Measurements from ENCODE around the gene FAM47E. TPM values are rescaled to one million over a fixed set of nuclear protein-coding genes. Genes with fewer than 3 reads are reported as not detected.

Gene FAM47E
- polyA plus RNA-seq, 3 donors from 2014 or later: not detected

DNA sequence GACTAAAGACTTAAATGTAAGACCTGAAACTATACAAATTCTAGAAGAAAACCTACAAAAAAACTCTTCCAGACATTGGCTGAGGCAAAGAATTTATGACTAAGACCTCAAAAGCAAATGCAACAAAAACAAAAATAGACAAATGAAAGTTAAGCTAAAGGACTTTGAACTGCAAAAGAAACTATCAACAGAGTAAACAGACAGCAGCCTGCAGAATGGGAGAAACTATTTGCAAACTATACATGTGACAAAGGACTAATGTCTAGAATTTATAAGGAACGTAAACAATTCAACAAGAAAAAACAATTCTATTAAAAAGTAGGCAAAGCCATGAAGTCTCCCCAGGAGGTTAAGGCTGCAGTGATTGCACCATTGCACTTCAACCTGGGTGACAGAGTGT is 9.1 kb downstream of the FAM47E start:
- Mint-ChIP-seq H3K4me1 (no peaks in the 10 kb centered on the region), H3K27ac (no peak overlapping the region), H3K4me3 (no peak overlapping the region), H3K27me3 (ENCODE audit: low read depth in 3 of 3) (peaks cover 2 to 13% (median 8%) of the 10 kb centered on the region in 3 donors), H3K36me3 (no peaks in the 10 kb centered on the region), H3K9me3 (no peaks in the 10 kb centered on the region)
- DNase-seq: no peak

DNA sequence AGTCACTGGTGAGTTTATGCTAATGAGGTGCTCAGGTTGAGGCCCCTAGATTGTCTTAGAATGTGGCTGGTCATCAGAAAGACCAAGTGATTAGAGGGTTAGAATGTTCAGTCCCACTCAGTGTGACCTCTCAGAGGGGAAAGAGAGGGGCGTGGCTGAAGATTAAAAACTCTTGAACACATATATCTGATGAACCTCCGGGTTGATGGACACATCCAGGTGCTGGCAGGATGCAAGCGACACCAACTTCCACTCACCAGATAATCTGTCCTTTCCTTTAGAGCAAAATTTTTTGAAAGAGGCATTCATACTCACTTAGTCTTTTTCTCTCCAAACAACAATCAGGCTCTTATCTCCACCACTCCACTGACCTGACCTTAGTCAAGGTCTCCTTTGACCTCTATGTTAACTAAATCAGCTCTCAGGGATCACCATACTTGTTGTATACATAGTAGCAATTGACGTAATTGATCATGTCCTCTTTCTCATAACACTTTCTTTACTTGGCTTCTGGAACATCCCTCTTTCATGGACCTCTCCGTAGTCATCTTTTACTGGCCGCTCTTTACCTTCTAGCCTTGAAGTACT is 14.2 kb downstream of the FAM47E start:
- Mint-ChIP-seq H3K4me1 (no peaks in the 10 kb centered on the region), H3K27ac (no peak overlapping the region), H3K4me3 (no peak overlapping the region), H3K36me3 (peaks cover 0 to 2% (median 0%) of the 10 kb centered on the region in 3 donors), H3K9me3 (no peaks in the 10 kb centered on the region), H3K27me3 (ENCODE audit: low read depth in 3 of 3) (peaks cover 0 to 8% (median 6%) of the 10 kb centered on the region in 3 donors)
- no peak for DNase-seq

DNA sequence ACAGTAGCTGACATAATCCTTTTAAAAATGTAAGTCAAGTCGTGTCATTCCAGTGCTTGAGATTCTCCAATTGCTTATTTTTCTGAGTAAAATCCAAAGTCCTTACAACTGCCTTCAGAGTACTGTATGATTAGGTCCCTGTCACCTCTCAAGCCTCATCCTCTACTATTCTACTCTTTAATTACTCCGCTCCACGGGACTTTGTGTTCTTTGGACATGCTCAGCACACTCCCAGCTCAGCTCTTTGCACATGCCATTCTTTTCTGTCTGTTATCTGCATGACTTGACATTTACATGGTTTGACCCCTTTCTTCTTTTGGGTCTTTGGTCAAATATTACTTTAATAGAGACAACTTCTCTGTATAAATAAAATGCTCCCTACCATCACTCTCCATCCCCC is 15.1 kb downstream of the FAM47E start:
- no peaks in the 10 kb centered on the region for H3K4me1 Mint-ChIP-seq
- H3K9me3 Mint-ChIP-seq: no peaks in the 10 kb centered on the region
- peaks cover 0 to 11% (median 6%) of the 10 kb centered on the region in 3 donors for H3K27me3 Mint-ChIP-seq (ENCODE audit: low read depth in 3 of 3)
- DNase-seq: no peak
- peaks cover 0 to 4% (median 0%) of the 10 kb centered on the region in 3 donors for H3K36me3 Mint-ChIP-seq
- no peak overlapping the region for H3K4me3 Mint-ChIP-seq
- no peak overlapping the region for H3K27ac Mint-ChIP-seq

DNA sequence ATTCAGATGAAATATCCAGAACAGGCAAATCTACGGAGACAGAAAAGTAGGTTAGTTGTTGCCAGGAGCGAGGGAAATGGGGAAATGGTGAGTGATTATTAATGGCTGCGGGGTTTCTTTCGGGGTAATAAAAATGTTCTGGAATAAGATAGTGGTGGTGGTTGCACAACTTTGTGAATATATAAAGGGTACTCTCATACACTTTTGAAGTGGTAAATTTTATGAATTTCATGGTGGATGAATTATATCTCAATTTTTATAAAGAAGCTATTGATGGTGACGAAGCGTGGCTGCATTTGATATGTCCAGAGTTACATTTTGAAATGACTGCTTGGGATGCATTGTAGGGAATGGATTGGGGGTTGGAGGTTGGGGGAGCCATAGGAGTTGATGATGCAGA is 16.3 kb downstream of the FAM47E start:
- Mint-ChIP-seq H3K9me3 (no peaks in the 10 kb centered on the region), H3K4me3 (no peak overlapping the region), H3K27ac (no peak overlapping the region), H3K4me1 (no peaks in the 10 kb centered on the region), H3K27me3 (ENCODE audit: low read depth in 3 of 3) (peaks cover 0 to 11% (median 6%) of the 10 kb centered on the region in 3 donors), H3K36me3 (peaks cover 0 to 4% (median 0%) of the 10 kb centered on the region in 3 donors)
- no peak for DNase-seq

DNA sequence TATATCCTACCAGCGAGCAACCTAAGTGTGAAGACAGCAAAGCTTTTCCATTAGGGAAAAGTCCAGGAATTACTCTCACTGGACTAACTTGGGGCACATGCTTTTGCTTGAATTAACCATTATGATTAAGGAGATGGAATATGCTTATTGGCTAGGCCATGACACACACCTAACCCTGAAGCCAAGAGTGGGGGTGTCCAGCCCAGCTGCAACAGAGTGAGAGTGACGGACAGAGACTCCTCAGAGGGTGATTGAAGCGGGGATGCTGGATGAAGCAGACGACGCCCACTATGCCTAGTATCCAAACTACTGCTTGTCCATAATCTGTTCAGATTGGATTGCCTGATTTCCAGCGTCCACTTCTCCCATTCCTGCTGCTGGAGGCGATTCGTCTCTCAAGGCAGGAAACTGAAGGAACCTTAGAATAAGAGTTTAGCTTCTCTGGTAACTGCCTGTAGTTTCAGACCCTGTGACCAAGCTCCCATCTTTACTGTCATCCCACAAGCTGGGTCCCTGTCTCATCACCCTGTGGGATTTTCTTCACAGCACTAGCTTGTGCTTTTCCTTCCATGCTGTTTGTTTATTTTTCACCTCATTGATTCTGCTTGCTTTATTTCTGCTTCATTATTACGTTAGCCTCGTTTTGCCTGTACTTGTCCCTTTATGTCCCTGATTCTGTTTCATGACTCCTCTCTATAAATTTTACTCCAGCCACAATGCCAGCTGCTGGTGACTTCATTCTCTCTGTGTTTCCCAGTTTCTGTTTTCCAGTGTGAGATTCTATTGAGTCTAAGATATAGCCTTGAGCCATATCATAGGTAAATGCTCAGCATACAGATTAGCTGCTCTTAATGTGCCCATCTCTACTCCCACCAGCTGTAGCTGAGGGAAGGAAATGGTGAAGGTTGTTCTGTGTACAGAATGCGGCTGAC is 19.0 kb downstream of the FAM47E start:
- no peak overlapping the region for H3K27ac Mint-ChIP-seq
- peaks cover 0 to 11% (median 3%) of the 10 kb centered on the region in 3 donors for H3K27me3 Mint-ChIP-seq (ENCODE audit: low read depth in 3 of 3)
- no peak for DNase-seq
- no peaks in the 10 kb centered on the region for H3K9me3 Mint-ChIP-seq
- H3K4me1 Mint-ChIP-seq: no peaks in the 10 kb centered on the region
- H3K4me3 Mint-ChIP-seq: no peak overlapping the region
- peaks cover 0 to 4% (median 0%) of the 10 kb centered on the region in 3 donors for H3K36me3 Mint-ChIP-seq

DNA sequence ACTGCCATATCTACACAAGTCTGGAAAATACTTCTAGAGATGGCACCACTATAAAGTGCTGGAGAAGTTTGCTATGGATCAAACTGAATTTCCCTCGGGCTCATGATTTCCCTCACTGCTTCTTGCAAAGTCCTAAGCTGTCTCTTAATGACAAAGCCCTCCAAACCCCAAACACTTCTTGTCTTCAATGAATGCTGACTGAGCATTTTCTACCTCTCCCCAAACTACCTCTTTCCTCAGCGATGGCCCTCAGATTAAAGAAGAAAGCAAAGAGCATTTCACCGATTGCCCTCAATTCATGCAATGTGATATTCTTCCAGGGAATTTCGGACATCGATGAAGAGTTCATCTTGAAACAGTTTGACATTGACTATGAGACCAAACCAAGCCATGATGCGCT is 19.7 kb downstream of the FAM47E start:
- Mint-ChIP-seq H3K4me3 (no peak overlapping the region), H3K27me3 (ENCODE audit: low read depth in 3 of 3) (peaks cover 0 to 13% (median 10%) of the 10 kb centered on the region in 3 donors), H3K4me1 (peaks cover 5 to 6% of the 10 kb centered on the region in 2 donors), H3K36me3 (peaks cover 0 to 4% (median 0%) of the 10 kb centered on the region in 3 donors), H3K27ac (no peak overlapping the region), H3K9me3 (no peaks in the 10 kb centered on the region)
- DNase-seq: no peak

DNA sequence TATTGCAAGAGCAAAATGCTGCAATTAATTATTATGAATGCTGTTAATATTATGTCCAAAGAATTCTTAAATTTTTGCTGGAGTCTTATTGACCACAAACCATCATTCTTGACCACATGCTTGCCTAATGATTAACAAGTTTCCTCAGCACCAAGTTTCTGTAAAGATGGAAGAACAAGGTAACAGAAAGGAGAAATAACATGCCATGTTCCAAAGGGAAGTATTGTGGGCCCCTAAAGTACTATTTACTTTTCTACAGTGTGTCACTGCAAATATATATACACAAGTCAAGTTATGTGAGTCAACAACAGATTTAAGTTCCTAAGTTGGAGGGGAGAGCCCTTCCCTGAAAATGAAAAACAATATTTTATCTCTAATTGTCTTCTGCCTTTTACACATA is 20.6 kb downstream of the FAM47E start:
- Mint-ChIP-seq H3K4me1 (peaks cover 12 to 15% of the 10 kb centered on the region in 2 donors), H3K4me3 (no peak overlapping the region), H3K27ac (no peak overlapping the region), H3K27me3 (ENCODE audit: low read depth in 3 of 3) (peaks cover 0 to 19% (median 16%) of the 10 kb centered on the region in 3 donors), H3K36me3 (peaks cover 0 to 4% (median 0%) of the 10 kb centered on the region in 3 donors), H3K9me3 (no peaks in the 10 kb centered on the region)
- no peak for DNase-seq

DNA sequence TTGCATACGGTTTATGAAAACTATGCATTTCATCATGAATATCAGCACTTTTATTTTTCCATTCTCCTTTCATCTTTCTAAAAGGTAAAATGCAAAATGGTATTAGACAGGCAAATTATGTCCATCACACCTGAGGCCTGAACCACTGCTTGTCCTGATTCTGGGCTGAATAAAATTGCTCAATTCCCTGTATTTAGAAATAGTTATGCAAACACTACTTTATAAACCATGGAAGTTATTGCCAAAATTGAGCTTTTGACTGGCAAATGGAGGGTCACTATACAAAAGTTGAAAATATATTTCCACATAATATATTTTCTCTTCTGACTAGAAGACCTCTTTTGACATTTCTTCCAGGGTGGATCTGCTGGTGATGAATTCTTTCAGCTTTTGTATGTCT is 21.1 kb downstream of the FAM47E start:
- H3K4me3 Mint-ChIP-seq: no peak overlapping the region
- no peaks in the 10 kb centered on the region for H3K9me3 Mint-ChIP-seq
- H3K27ac Mint-ChIP-seq: no peak overlapping the region
- H3K27me3 Mint-ChIP-seq (ENCODE audit: low read depth in 3 of 3): peaks cover 0 to 19% (median 17%) of the 10 kb centered on the region in 3 donors
- peaks cover 0 to 4% (median 0%) of the 10 kb centered on the region in 3 donors for H3K36me3 Mint-ChIP-seq
- no peak for DNase-seq
- H3K4me1 Mint-ChIP-seq: peaks cover 17 to 20% of the 10 kb centered on the region in 2 donors

DNA sequence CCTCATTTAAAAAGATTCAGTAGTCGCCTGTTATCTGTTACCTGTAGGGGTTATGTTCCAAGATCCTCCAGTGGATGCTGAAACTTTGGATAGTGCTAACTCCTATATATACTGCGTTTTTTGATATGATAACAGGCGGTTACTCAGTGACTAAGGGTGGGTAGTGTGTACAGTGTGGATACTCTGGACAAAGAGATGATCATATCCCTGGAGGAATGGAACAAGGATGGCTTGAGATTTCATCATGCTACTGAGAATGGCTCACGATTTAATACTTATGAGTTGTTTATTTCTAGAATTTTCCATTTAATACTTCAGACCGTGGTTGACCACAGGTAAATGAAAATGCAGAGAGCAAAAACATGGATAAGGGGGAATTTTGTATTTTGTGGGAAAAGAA is 21.5 kb downstream of the FAM47E start:
- Mint-ChIP-seq H3K27ac (no peak overlapping the region), H3K9me3 (no peaks in the 10 kb centered on the region), H3K27me3 (ENCODE audit: low read depth in 3 of 3) (peaks cover 1 to 19% (median 17%) of the 10 kb centered on the region in 3 donors), H3K36me3 (peaks cover 0 to 4% (median 0%) of the 10 kb centered on the region in 3 donors), H3K4me3 (no peak overlapping the region), H3K4me1 (peaks cover 21 to 23% of the 10 kb centered on the region in 2 donors)
- no peak for DNase-seq

DNA sequence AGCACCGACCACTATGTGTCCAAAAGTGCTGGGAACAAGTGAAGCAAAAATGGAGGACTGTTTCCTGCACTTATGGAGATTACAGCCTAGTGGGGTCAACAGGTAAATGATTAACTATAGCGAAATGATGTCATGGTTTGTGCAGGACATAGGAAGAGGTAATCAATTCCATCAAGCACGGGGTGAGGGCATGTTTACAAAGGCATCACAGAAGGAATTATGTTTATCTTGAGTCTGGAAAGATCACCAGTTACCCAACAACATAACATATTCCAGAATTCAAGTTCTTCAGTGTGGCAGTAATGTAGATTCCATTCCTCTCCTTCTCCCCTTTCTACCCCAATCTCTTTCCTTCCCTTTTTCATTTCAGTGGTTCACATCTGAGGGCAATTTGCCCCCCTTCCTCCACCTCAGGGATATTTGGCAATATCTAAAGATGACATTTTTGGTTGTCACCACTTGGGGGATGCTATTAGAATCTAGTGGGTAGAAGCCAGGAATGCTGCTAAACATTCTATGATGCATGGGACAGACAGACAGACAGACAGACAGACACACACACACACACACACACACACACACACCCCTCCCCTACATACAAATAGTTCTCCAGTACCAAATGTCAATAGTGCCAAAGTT is 24.1 kb downstream of the FAM47E start:
- DNase-seq: no peak
- peak overlapping the region in 2 of 5 donors; percentile 5 to 61 for H3K4me3 Mint-ChIP-seq
- peak overlapping the region in 1 of 6 donors; percentile 16 for H3K27ac Mint-ChIP-seq
- peaks cover 0 to 3% (median 0%) of the 10 kb centered on the region in 3 donors for H3K36me3 Mint-ChIP-seq
- no peaks in the 10 kb centered on the region for H3K9me3 Mint-ChIP-seq
- H3K27me3 Mint-ChIP-seq (ENCODE audit: low read depth in 3 of 3): peaks cover 6 to 23% (median 22%) of the 10 kb centered on the region in 3 donors
- H3K4me1 Mint-ChIP-seq: peaks cover 21 to 23% of the 10 kb centered on the region in 2 donors

DNA sequence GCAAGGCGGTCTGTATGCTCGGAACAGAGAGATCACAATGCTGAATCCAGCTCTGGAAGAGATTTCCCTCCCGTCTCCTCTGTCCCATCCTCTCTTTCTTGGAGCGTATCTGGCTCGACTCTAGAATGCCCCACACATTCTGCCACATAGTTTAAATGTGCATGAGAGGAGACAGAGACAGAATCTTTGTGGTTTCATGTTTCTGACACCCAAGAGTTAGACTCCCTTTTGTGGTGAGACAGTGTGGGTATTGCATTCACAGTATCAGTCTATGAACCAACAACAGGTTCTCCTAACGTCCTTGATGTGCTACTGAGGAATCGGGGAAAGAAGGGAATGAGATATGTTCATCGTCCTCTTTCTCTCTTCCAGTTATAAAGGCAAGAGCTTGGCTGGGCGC is 25.3 kb downstream of the FAM47E start:
- Mint-ChIP-seq H3K36me3 (no peaks in the 10 kb centered on the region), H3K27ac (peak overlapping the region in 4 of 6 donors; percentile 16 to 51 (median 39)), H3K4me3 (peak overlapping the region; percentile 49 to 86 (median 63)), H3K9me3 (no peaks in the 10 kb centered on the region), H3K27me3 (ENCODE audit: low read depth in 3 of 3) (peaks cover 6 to 22% (median 22%) of the 10 kb centered on the region in 3 donors), H3K4me1 (peaks cover 21 to 23% of the 10 kb centered on the region in 2 donors)
- DNase-seq: peak; percentile 52 to 66 (median 59)

DNA sequence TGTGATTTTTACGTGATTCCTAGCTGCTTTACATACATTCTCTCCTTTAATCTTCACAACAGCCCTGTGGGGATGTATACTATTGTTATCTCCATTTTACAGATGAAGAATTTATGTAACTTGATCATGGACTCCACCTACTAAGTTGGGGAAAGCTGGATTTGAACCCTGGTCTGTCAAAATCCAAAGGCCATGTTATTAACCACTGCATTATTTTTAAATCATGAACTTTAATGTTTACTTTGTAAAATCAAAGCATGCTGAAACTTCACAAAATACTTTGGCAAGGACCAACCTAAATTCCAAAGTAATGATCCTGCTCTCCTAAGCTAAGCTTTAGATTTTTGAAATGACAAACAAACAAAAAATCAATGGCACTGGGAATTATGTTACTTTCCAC is 26.1 kb downstream of the FAM47E start:
- H3K4me3 Mint-ChIP-seq: peak overlapping the region in 3 of 5 donors; percentile 63 to 86 (median 77)
- H3K4me1 Mint-ChIP-seq: peaks cover 21 to 23% of the 10 kb centered on the region in 2 donors
- DNase-seq: no peak
- peaks cover 8 to 22% (median 22%) of the 10 kb centered on the region in 3 donors for H3K27me3 Mint-ChIP-seq (ENCODE audit: low read depth in 3 of 3)
- no peaks in the 10 kb centered on the region for H3K9me3 Mint-ChIP-seq
- no peaks in the 10 kb centered on the region for H3K36me3 Mint-ChIP-seq
- H3K27ac Mint-ChIP-seq: no peak overlapping the region

DNA sequence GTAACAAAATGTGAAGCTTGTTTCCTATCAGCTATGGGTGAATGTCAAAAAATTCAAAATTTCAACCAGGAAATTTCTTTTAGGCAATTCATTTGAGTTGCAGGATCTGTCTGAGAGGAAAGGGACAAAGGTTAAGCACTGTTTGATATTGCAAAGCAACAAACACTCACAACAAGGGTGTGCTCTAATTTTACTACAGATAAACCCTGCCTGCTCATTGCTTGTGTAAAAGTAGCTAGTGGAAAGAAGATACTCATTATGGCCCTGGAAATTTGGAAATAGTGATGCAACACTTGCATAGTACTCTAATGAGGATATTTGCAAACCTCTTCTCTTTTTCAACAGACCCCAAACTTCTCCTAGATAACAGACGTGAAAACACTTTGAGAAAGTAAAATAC is 27.1 kb downstream of the FAM47E start:
- H3K27ac Mint-ChIP-seq: no peak overlapping the region
- H3K4me3 Mint-ChIP-seq: no peak overlapping the region
- peaks cover 21 to 24% of the 10 kb centered on the region in 2 donors for H3K4me1 Mint-ChIP-seq
- no peaks in the 10 kb centered on the region for H3K36me3 Mint-ChIP-seq
- H3K27me3 Mint-ChIP-seq (ENCODE audit: low read depth in 3 of 3): peaks cover 8 to 24% (median 24%) of the 10 kb centered on the region in 3 donors
- no peaks in the 10 kb centered on the region for H3K9me3 Mint-ChIP-seq
- DNase-seq: no peak

All from immature natural killer cell (primary cell).